Hematopoietic multipotent progenitor cell treated with erythropoietin and hydrocortisone succinate and interleukin-3 and kit ligand, for 8 days (in vitro differentiated cells): ENCODE data around the gene TMEM30B.

Experiments
- DNase-seq: peaks from one replicate; pipeline ENCODE4 v3.0.0-alpha.2; 2015

The TMEM30B gene

DNA sequence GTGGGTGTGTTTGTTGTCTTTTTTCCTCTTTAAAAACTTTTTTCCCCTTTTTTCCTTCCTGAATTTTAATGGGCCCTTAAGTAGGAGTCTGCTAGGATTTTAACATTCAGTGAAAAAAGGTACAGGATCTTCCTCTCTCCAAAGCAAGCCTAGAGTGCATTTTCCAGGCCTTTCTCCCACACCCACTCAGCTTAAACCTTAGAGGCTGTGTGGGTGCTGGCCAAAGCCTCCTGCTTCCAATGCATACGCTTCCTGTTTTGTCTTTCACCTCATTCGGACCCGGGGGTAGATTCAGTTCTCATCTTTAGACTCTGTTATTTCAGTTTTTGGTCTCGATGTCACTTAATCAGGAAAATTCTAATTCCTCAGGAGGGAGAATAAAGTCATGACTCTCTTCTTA lies 51.2 kb downstream of the TMEM30B start:
- no peak for DNase-seq

DNA sequence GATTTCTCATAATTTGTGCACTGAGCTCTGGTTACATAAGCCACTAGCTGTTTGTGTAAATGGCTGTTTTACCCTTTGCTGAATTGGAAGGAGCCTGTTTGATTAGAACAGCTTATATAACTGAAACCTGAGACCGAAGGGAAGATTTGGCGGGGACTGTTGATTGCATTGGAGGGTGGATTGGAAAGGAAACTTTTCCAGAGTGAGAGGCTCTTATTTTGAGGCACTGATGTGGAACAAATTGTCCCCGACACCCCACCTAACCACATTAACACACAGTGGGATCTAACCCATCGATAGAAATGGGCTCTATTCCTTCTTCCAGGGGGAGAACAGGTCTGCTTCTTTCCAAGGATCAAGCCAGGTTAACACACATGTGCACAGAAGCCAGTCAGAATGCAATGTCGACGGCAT lies 51.7 kb downstream of the TMEM30B start:
- no peak for DNase-seq

GRCh38 chr14:61227884-61228591 lies 53.1 kb downstream of the TMEM30B start:
- DNase-seq = no peak
